H9 (cell line): ENCODE measurements around the gene MINDY2. TPM values are rescaled to one million over a fixed set of nuclear protein-coding genes. Genes with fewer than 3 reads are reported as not detected.
A peak's percentile ranks its signal among the peaks of the same experiment; 100 is the strongest.

Source experiments
- DNase-seq: peaks from one replicate; pipeline ENCODE4 v3.0.0-alpha.2; 2017
- H2AFZ ChIP-seq: one replicate; pipeline ENCODE4 v1.6.1; 2013; ENCODE audit warnings: mild to moderate bottlenecking, low read length, control low read depth, moderate library complexity
- H2AK5ac ChIP-seq: 2 replicates; pipeline ENCODE4 v1.6.1; 2013; ENCODE audit warnings: low read length, control low read depth, mixed read lengths; ENCODE audit not compliant: insufficient read length
- H2BK120ac ChIP-seq: one replicate; pipeline ENCODE4 v1.6.1; 2013; ENCODE audit warnings: low read depth, mild to moderate bottlenecking, low read length, control low read depth, inconsistent platforms; ENCODE audit not compliant: poor library complexity, severe bottlenecking
- H2BK12ac ChIP-seq: 2 replicates; pipeline ENCODE4 v1.6.1; 2013; ENCODE audit warnings: low read length, control low read depth, mixed read lengths, low read depth; ENCODE audit not compliant: insufficient read length
- H2BK15ac ChIP-seq: 2 replicates; pipeline ENCODE4 v1.6.1; 2013; ENCODE audit warnings: low read depth, low read length, control low read depth
- H2BK20ac ChIP-seq: one replicate; pipeline ENCODE4 v1.6.1; 2013; ENCODE audit warnings: low read depth, mild to moderate bottlenecking, low read length, control low read depth, inconsistent platforms; ENCODE audit not compliant: poor library complexity, severe bottlenecking
- H2BK5ac ChIP-seq: 2 replicates; pipeline ENCODE4 v1.6.1; 2013; ENCODE audit warnings: low read length, control low read depth, mixed read lengths; ENCODE audit not compliant: insufficient read length
- H3K14ac ChIP-seq: 2 replicates; pipeline ENCODE4 v1.6.1; 2013; ENCODE audit warnings: low read length, control low read depth; ENCODE audit not compliant: insufficient read depth
- H3K18ac ChIP-seq: 2 replicates; pipeline ENCODE4 v1.6.1; 2013; ENCODE audit warnings: low read depth, mild to moderate bottlenecking, mixed read lengths, low read length, control low read depth; ENCODE audit not compliant: insufficient read length
- H3K23ac ChIP-seq: 2 replicates; pipeline ENCODE4 v1.6.1; 2013; ENCODE audit warnings: low read length, control low read depth, mixed read lengths, low read depth; ENCODE audit not compliant: insufficient read length
- H3K23me2 ChIP-seq: 2 replicates; pipeline ENCODE4 v1.6.1; 2013; ENCODE audit warnings: low read depth, mild to moderate bottlenecking, mixed read lengths, low read length, control low read depth; ENCODE audit not compliant: insufficient read length, poor library complexity, severe bottlenecking
- H3K27ac ChIP-seq: 2 replicates; pipeline ENCODE4 v1.5.1; 2013; ENCODE audit warnings: low read length, control low read depth, mixed read lengths, low read depth; ENCODE audit not compliant: insufficient read length
- H3K27me3 ChIP-seq: 2 replicates; pipeline ENCODE4 v1.6.1; 2013; ENCODE audit warnings: low read length, control low read depth, inconsistent platforms; ENCODE audit not compliant: insufficient read depth
- H3K4ac ChIP-seq: 2 replicates; pipeline ENCODE4 v1.6.1; 2013; ENCODE audit warnings: low read depth, mild to moderate bottlenecking, control low read depth, inconsistent platforms, low read length, moderate library complexity
- H3K4me1 ChIP-seq: 2 replicates; pipeline ENCODE4 v1.6.1; 2013; ENCODE audit warnings: low read length, control low read depth, inconsistent platforms; ENCODE audit not compliant: insufficient read depth
- H3K4me2 ChIP-seq: 2 replicates; pipeline ENCODE4 v1.6.1; 2013; ENCODE audit warnings: low read length, control low read depth, mixed read lengths; ENCODE audit not compliant: insufficient read length, insufficient read depth
- H3K56ac ChIP-seq: 2 replicates; pipeline ENCODE4 v1.6.1; 2013; ENCODE audit warnings: low read depth, mild to moderate bottlenecking, mixed read lengths, low read length, control low read depth; ENCODE audit not compliant: insufficient read length
- H3K79me1 ChIP-seq: 2 replicates; pipeline ENCODE4 v1.6.1; 2013; ENCODE audit warnings: low read depth, mild to moderate bottlenecking, moderate library complexity, low read length, control low read depth, inconsistent platforms; ENCODE audit not compliant: insufficient read depth, poor library complexity, severe bottlenecking
- H3K79me2 ChIP-seq: 2 replicates; pipeline ENCODE4 v1.6.1; 2013; ENCODE audit warnings: low read length, control low read depth, inconsistent platforms; ENCODE audit not compliant: insufficient read depth
- H3K9ac ChIP-seq: 2 replicates; pipeline ENCODE4 v1.6.1; 2013; ENCODE audit warnings: low read length, control low read depth, mixed read lengths; ENCODE audit not compliant: insufficient read length; ENCODE audit errors: extremely low read depth
- H3K9me3 ChIP-seq: one replicate; pipeline ENCODE4 v1.6.1; 2013; ENCODE audit warnings: low read depth, low read length, inconsistent platforms; ENCODE audit not compliant: control insufficient read depth
- H3T11ph ChIP-seq: one replicate; pipeline ENCODE4 v1.6.1; 2013; ENCODE audit warnings: mild to moderate bottlenecking, low read length, control low read depth, inconsistent platforms
- H4K20me1 ChIP-seq: one replicate; pipeline ENCODE4 v1.6.1; 2013; ENCODE audit not compliant: control insufficient read depth, insufficient read length, insufficient read depth
- H4K5ac ChIP-seq: 2 replicates; pipeline ENCODE4 v1.6.1; 2013; ENCODE audit warnings: low read depth, mild to moderate bottlenecking, mixed read lengths, low read length, control low read depth; ENCODE audit not compliant: insufficient read length
- H4K8ac ChIP-seq: replicated peaks from 2 replicates; pipeline ENCODE4 v1.6.1; 2013; ENCODE audit warnings: low read length, control low read depth, mixed read lengths, low read depth; ENCODE audit not compliant: insufficient read length
- H4K91ac ChIP-seq: 2 replicates; pipeline ENCODE4 v1.6.1; 2013; ENCODE audit warnings: low read depth, mild to moderate bottlenecking, moderate library complexity, mixed read lengths, low read length, control low read depth; ENCODE audit not compliant: insufficient read length
- H3K27ac Mint-ChIP-seq, 3 experiments: 2 replicates in 2 of 3; 3 replicates in 1 of 3; pipeline ENCODE4 v1.8.0; 2020 to 2021; ENCODE audit warnings: mixed read lengths in 3 of 3, mild to moderate bottlenecking in 1 of 3, moderate library complexity in 1 of 3
- H3K27me3 Mint-ChIP-seq: 2 replicates; pipeline ENCODE4 v1.8.0; 2021; ENCODE audit warnings: low read depth, mild to moderate bottlenecking, moderate library complexity, mixed read lengths
- H3K36me3 Mint-ChIP-seq, 3 experiments: 2 replicates in 2 of 3; 3 replicates in 1 of 3; pipeline ENCODE4 v1.8.0; 2020 to 2021; ENCODE audit warnings: low read depth in 3 of 3, mixed read lengths in 3 of 3; ENCODE audit not compliant: insufficient read depth in 1 of 3
- H3K4me1 Mint-ChIP-seq, 2 experiments: 2 replicates each; pipeline ENCODE4 v1.8.0; 2020; ENCODE audit warnings: mixed read lengths in 2 of 2
- H3K4me3 Mint-ChIP-seq, 2 experiments: 2 replicates in 1 of 2; 3 replicates in 1 of 2; pipeline ENCODE4 v1.8.0; 2020 to 2021; ENCODE audit warnings: mild to moderate bottlenecking in 2 of 2, mixed read lengths in 2 of 2, moderate library complexity in 1 of 2
- H3K9me3 Mint-ChIP-seq, 2 experiments: 2 replicates in 1 of 2; 3 replicates in 1 of 2; pipeline ENCODE4 v1.8.0; 2020; ENCODE audit warnings: mild to moderate bottlenecking in 2 of 2, mixed read lengths in 2 of 2, moderate library complexity in 1 of 2
- CTCF ChIP-seq: fragments of 200-600 bp; sonication (generic); conservative IDR thresholded peaks from 3 replicates; pipeline ENCODE4 v1.8.0; 2021; ENCODE audit warnings: antibody characterized with exemption, mild to moderate bottlenecking
- WGBS: extraction: QIAGEN DNeasy Blood & Tissue Kit; methylation state at CpG from one replicate; pipeline ENCODE4 v1.1.7; 2013; ENCODE audit warnings: missing lambda C conversion rate, low lambda C conversion rate, mixed read lengths; ENCODE audit not compliant: insufficient read length; ENCODE audit errors: extremely low coverage; 5-methylcytosine and 5-hydroxymethylcytosine counted together
- total RNA-seq: library from RNA; stranded (reverse); gene quantifications from 2 replicates; pipeline ENCODE4 v1.2.1, GENCODE V29; 2021

Gene MINDY2
- total RNA-seq, 1 experiment from 2014 or later = 32.3 TPM

GRCh38 chr15:58862326-58862725 is 91.2 kb downstream of the MINDY2 start:
- no peak overlapping the region for H2AFZ ChIP-seq
- no peaks in the 10 kb centered on the region for H3K79me1 ChIP-seq
- peaks cover 0 to 2% of the 10 kb centered on the region in 2 experiments; a peak in 1 of 5 replicates for H3K9me3 Mint-ChIP-seq
- no peak overlapping the region for H2BK20ac ChIP-seq
- H3K56ac ChIP-seq = no peak overlapping the region
- no peak overlapping the region for H3K27ac ChIP-seq
- no peak overlapping the region for H4K91ac ChIP-seq
- H4K20me1 ChIP-seq = no peaks in the 10 kb centered on the region
- WGBS = no CpG with 5 or more reads among the region's 2 CpGs
- H3K23ac ChIP-seq = no peak overlapping the region
- H3K4me1 ChIP-seq = no peaks in the 10 kb centered on the region
- no peak overlapping the region for H3K4ac ChIP-seq
- no peak overlapping the region for H2BK12ac ChIP-seq
- H3K79me2 ChIP-seq = no peaks in the 10 kb centered on the region
- no peak overlapping the region for H3K4me2 ChIP-seq
- no peak overlapping the region for H3T11ph ChIP-seq
- no peak overlapping the region for H4K5ac ChIP-seq
- no peak overlapping the region for H3K14ac ChIP-seq
- H3K18ac ChIP-seq = no peak overlapping the region
- H3K23me2 ChIP-seq = no peaks in the 10 kb centered on the region
- H3K36me3 Mint-ChIP-seq = peaks cover 2 to 6% (median 3%) of the 10 kb centered on the region in 3 experiments; a peak in 6 of 7 replicates
- H2BK120ac ChIP-seq = no peak overlapping the region
- no peak for DNase-seq
- H3K4me3 Mint-ChIP-seq = no peak overlapping the region
- no peaks in the 10 kb centered on the region for H3K27me3 ChIP-seq
- no peaks in the 10 kb centered on the region for H3K27me3 Mint-ChIP-seq
- no peak overlapping the region for H2BK5ac ChIP-seq
- H3K27ac Mint-ChIP-seq = peak overlapping the region in 1 of 3 experiments; percentile 68; a peak in 1 of 7 replicates
- H3K9ac ChIP-seq = no peak overlapping the region
- no peaks in the 10 kb centered on the region for H3K9me3 ChIP-seq
- no peak overlapping the region for H2AK5ac ChIP-seq
- H4K8ac ChIP-seq = no peak overlapping the region
- H2BK15ac ChIP-seq = no peak overlapping the region
- TF ChIP-seq CTCF = no peak
- peaks cover 6 to 10% of the 10 kb centered on the region in 2 experiments for H3K4me1 Mint-ChIP-seq
